WTC11 (cell line): Measurements from ENCODE around the gene PXT1.
"Not testable (repeated sequence)": the region's sequence is repeated elsewhere in the genome, so short reads cannot be mapped to it uniquely, and the experiment has no call there.

Experiments
- ATF1 ChIP-seq: sonication (generic); formaldehyde crosslinking; IDR thresholded peaks from 2 replicates; pipeline ENCODE4 v1.8.1; 2023; ENCODE audit warnings: mild to moderate bottlenecking, moderate library complexity, missing genetic modification reagents
- CBFB ChIP-seq: sonication (generic); formaldehyde crosslinking; IDR thresholded peaks from 2 replicates; pipeline ENCODE4 v1.8.1; 2022; ENCODE audit warnings: mild to moderate bottlenecking, low read depth, missing genetic modification reagents
- CREB1 ChIP-seq: sonication (generic); formaldehyde crosslinking; IDR thresholded peaks from 2 replicates; pipeline ENCODE4 v1.8.0; 2023; ENCODE audit warnings: mild to moderate bottlenecking, missing genetic modification reagents
- CREM ChIP-seq: sonication (generic); formaldehyde crosslinking; IDR thresholded peaks from 2 replicates; pipeline ENCODE4 v1.8.1; 2022; ENCODE audit warnings: mild to moderate bottlenecking, missing genetic modification reagents, moderate library complexity
- CTCF ChIP-seq: fragments of 200-600 bp; IDR thresholded peaks from 2 replicates; pipeline ENCODE4 v1.8.0; 2022; ENCODE audit warnings: antibody characterized with exemption
- ELF4 ChIP-seq: sonication (generic); formaldehyde crosslinking; IDR thresholded peaks from 2 replicates; pipeline ENCODE4 v1.8.1; 2022; ENCODE audit warnings: low read depth, mild to moderate bottlenecking, moderate library complexity, missing genetic modification reagents
- FOXP4 ChIP-seq: sonication (generic); formaldehyde crosslinking; IDR thresholded peaks from 2 replicates; pipeline ENCODE4 v1.8.0; 2022; ENCODE audit warnings: mild to moderate bottlenecking, missing genetic modification reagents
- GTF2I ChIP-seq: fragments of 250-450 bp; sonication (Bioruptor Pico); conservative IDR thresholded peaks from 2 replicates; pipeline ENCODE4 v1.4.0; 2021; ENCODE audit warnings: mild to moderate bottlenecking
- NFE2L1 ChIP-seq: sonication (generic); formaldehyde crosslinking; IDR thresholded peaks from 2 replicates; pipeline ENCODE4 v1.8.1; 2023; ENCODE audit warnings: missing genetic modification reagents
- SP1 ChIP-seq: sonication (generic); formaldehyde crosslinking; conservative IDR thresholded peaks from 2 replicates; pipeline ENCODE4 v1.8.1; 2022; ENCODE audit warnings: missing genetic modification reagents
- STAT6 ChIP-seq: sonication (generic); formaldehyde crosslinking; conservative IDR thresholded peaks from 2 replicates; pipeline ENCODE4 v1.8.1; 2023; ENCODE audit warnings: mild to moderate bottlenecking, low read depth, missing genetic modification reagents, moderate library complexity
- USF1 ChIP-seq: sonication (generic); formaldehyde crosslinking; IDR thresholded peaks from 2 replicates; pipeline ENCODE4 v1.8.0; 2022; ENCODE audit warnings: mild to moderate bottlenecking, missing genetic modification reagents
- USF2 ChIP-seq: sonication (generic); formaldehyde crosslinking; IDR thresholded peaks from 2 replicates; pipeline ENCODE4 v1.8.1; 2023; ENCODE audit warnings: mild to moderate bottlenecking, missing genetic modification reagents, moderate library complexity
- ZBTB21 ChIP-seq: sonication (generic); formaldehyde crosslinking; IDR thresholded peaks from 2 replicates; pipeline ENCODE4 v1.8.1; 2023; ENCODE audit warnings: mild to moderate bottlenecking, missing genetic modification reagents, borderline replicate concordance

GRCh38 chr6:36364061-36364635 lies 78.5 kb downstream of the PXT1 start:
- not testable (repeated sequence) for TF ChIP-seq ELF4 (CRISPR knock-in tag); CTCF; FOXP4 (CRISPR knock-in tag); USF1 (CRISPR knock-in tag); NFE2L1 (CRISPR knock-in tag); ZBTB21 (CRISPR knock-in tag); CREM; USF2; GTF2I (CRISPR knock-in tag); ATF1 (CRISPR knock-in tag); SP1 (CRISPR knock-in tag); CREB1; STAT6; CBFB (CRISPR knock-in tag)
